Measurements from ENCODE around the gene HSD11B1.
"Not testable (repeated sequence)": the region's sequence is repeated elsewhere in the genome, so short reads cannot be mapped to it uniquely, and the experiment has no call there.

HSD11B1 gene

GRCh38 chr1:209674957-209675564 lies 29.6 kb upstream of the HSD11B1 start, which contains the start of gene G0S2:
Gene G0S2, plus strand, starts transcription at chr1:209675412. Its CDS starts 273 bp downstream, at chr1:209675685.
- peaks cover 55% of the 10 kb centered on the region for H3K27me3 Mint-ChIP-seq

GRCh38 chr1:209675565-209676154 lies 29.0 kb upstream of the HSD11B1 start:
- Mint-ChIP-seq H3K9me3 (no peaks in the 10 kb centered on the region), H3K36me3 (ENCODE audit: low read depth) (no peaks in the 10 kb centered on the region), H3K4me1 (ENCODE audit: low read depth) (peaks cover 63% of the 10 kb centered on the region), H3K27ac (peak overlapping the region; percentile 42), H3K27me3 (peaks cover 60% of the 10 kb centered on the region), H3K4me3 (peak overlapping the region; percentile 67)
- intact Hi-C loops (cut with micrococcal nuclease): no loop called here

More at GRCh38 chr1:209674957-209675564, 29.6 kb upstream of the HSD11B1 start, which contains the start of gene G0S2:
- Mint-ChIP-seq H3K4me1 (ENCODE audit: low read depth) (peaks cover 66% of the 10 kb centered on the region), H3K4me3 (peak within 1 kb of the TSS; percentile 67), H3K9me3 (no peaks in the 10 kb centered on the region), H3K36me3 (ENCODE audit: low read depth) (no peaks in the 10 kb centered on the region), H3K27ac (peak within 1 kb of the TSS; percentile 42)
- intact Hi-C loops (cut with micrococcal nuclease): loop anchor here (5.0 kb wide), 1 partner anchor 48 kb away; no protein-coding TSS in a partner anchor

- Mint-ChIP-seq H3K4me1 (ENCODE audit: low read depth) (peaks cover 45% of the 10 kb centered on the region), H3K9me3 (no peaks in the 10 kb centered on the region), H3K4me3 (no peak overlapping the region), H3K36me3 (ENCODE audit: low read depth) (no peaks in the 10 kb centered on the region), H3K27me3 (peaks cover 77% of the 10 kb centered on the region), H3K27ac (no peak overlapping the region)
- intact Hi-C loops (cut with micrococcal nuclease): no loop called here
These were observed 25.6 kb upstream of the HSD11B1 start for GRCh38 chr1:209678981-209679539.

GRCh38 chr1:209685821-209686220 lies 18.8 kb upstream of the HSD11B1 start:
- peaks cover 16% of the 10 kb centered on the region for H3K4me1 Mint-ChIP-seq (ENCODE audit: low read depth)
- no peaks in the 10 kb centered on the region for H3K36me3 Mint-ChIP-seq (ENCODE audit: low read depth)
- no peaks in the 10 kb centered on the region for H3K9me3 Mint-ChIP-seq
- no peak overlapping the region for H3K27ac Mint-ChIP-seq
- intact Hi-C loops (cut with micrococcal nuclease): no loop called here
- H3K4me3 Mint-ChIP-seq: no peak overlapping the region
- peaks cover 33% of the 10 kb centered on the region for H3K27me3 Mint-ChIP-seq

- peaks cover 16% of the 10 kb centered on the region for H3K4me1 Mint-ChIP-seq (ENCODE audit: low read depth)
- H3K4me3 Mint-ChIP-seq: no peak overlapping the region
- H3K27ac Mint-ChIP-seq: no peak overlapping the region
- no peaks in the 10 kb centered on the region for H3K9me3 Mint-ChIP-seq
- intact Hi-C loops (cut with micrococcal nuclease): no loop called here
- peaks cover 29% of the 10 kb centered on the region for H3K27me3 Mint-ChIP-seq
- no peaks in the 10 kb centered on the region for H3K36me3 Mint-ChIP-seq (ENCODE audit: low read depth)
These were observed 18.3 kb upstream of the HSD11B1 start for GRCh38 chr1:209686322-209686721.

- intact Hi-C loops (cut with micrococcal nuclease): no loop called here
- H3K27me3 Mint-ChIP-seq: peaks cover 17% of the 10 kb centered on the region
- H3K9me3 Mint-ChIP-seq: no peaks in the 10 kb centered on the region
- H3K4me3 Mint-ChIP-seq: no peak overlapping the region
- no peaks in the 10 kb centered on the region for H3K36me3 Mint-ChIP-seq (ENCODE audit: low read depth)
- peaks cover 34% of the 10 kb centered on the region for H3K4me1 Mint-ChIP-seq (ENCODE audit: low read depth)
- H3K27ac Mint-ChIP-seq: no peak overlapping the region
These were observed 15.9 kb upstream of the HSD11B1 start for GRCh38 chr1:209688746-209689234.

GRCh38 chr1:209689477-209689876 lies 15.2 kb upstream of the HSD11B1 start:
- H3K27me3 Mint-ChIP-seq: peaks cover 17% of the 10 kb centered on the region
- no peak overlapping the region for H3K27ac Mint-ChIP-seq
- H3K4me1 Mint-ChIP-seq (ENCODE audit: low read depth): peaks cover 41% of the 10 kb centered on the region
- H3K36me3 Mint-ChIP-seq (ENCODE audit: low read depth): no peaks in the 10 kb centered on the region
- no peaks in the 10 kb centered on the region for H3K9me3 Mint-ChIP-seq
- intact Hi-C loops (cut with micrococcal nuclease): no loop called here
- H3K4me3 Mint-ChIP-seq: no peak overlapping the region

- intact Hi-C loops (cut with micrococcal nuclease): loop anchor here (5.0 kb wide), 1 partner anchor 44 kb away; no protein-coding TSS in a partner anchor
- Mint-ChIP-seq H3K4me3 (no peak overlapping the region), H3K27me3 (peaks cover 8% of the 10 kb centered on the region), H3K27ac (no peak overlapping the region), H3K36me3 (ENCODE audit: low read depth) (no peaks in the 10 kb centered on the region), H3K4me1 (ENCODE audit: low read depth) (peaks cover 40% of the 10 kb centered on the region), H3K9me3 (no peaks in the 10 kb centered on the region)
These were observed 13.4 kb upstream of the HSD11B1 start for GRCh38 chr1:209691237-209691636.

DNA sequence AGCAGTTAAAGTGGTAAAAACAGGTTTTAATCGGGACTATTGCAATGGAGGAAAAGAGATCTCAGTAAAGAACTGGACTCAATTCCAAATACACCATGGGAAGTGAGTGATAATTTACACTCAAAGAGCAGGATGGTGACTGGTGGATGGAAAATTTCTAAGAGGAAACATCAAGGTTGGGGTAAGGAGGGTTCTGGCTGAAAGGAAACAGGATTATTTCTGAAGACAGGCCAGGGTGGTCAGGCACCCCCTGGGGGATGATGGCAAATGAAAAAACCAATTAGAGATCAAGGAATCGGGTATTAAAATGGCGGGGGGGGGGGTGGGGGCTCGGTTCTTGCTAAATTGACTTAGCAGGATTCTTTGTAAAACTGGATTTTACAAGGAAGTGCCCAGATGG lies 12.3 kb upstream of the HSD11B1 start:
- peak overlapping the region; percentile 44 for H3K27ac Mint-ChIP-seq
- no peak overlapping the region for H3K4me3 Mint-ChIP-seq
- intact Hi-C loops (cut with micrococcal nuclease): loop anchor here (5.0 kb wide), 1 partner anchor 45 kb away; no protein-coding TSS in a partner anchor
- H3K9me3 Mint-ChIP-seq: no peaks in the 10 kb centered on the region
- peaks cover 9% of the 10 kb centered on the region for H3K27me3 Mint-ChIP-seq
- H3K36me3 Mint-ChIP-seq (ENCODE audit: low read depth): no peaks in the 10 kb centered on the region
- H3K4me1 Mint-ChIP-seq (ENCODE audit: low read depth): peaks cover 46% of the 10 kb centered on the region

DNA sequence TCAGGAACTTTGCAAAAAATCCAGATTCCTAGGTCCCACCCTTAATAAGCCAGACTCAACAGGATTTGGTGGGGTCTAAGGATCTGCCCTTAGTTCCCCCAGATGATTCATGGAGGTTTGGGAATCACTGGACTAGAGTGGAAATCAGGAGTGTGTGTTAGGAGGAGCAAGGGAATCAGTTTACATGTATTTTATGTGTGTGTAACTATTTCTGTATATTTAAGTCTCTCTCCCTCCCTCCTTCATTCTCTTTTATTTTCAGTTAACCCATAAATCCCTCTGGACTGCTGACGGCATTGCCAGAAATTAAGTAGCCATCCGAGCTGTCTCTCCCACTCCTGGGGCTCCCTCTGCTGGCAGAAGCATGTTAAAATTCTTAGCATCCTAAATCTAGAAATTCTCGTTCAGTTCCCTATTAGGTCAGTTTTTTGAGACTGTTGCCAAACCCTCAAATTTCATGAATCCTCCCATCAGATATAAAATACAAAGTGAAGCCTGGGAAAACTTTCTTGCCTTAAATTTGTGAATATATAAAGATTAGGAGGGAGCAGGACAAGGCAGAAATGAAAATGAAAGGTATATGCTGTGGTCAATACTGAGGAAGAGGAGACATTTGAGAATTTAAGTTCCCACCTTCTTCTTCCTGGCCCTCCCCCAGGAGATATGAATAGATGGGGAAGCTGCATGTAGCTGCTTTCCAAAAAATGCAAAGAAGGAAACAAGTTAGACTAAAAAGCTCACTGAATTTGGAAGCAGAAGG lies 11.7 kb upstream of the HSD11B1 start:
- H3K36me3 Mint-ChIP-seq (ENCODE audit: low read depth): no peaks in the 10 kb centered on the region
- intact Hi-C loops (cut with micrococcal nuclease): loop anchor here (1.0 to 5.0 kb wide), 4 partner anchors 46 to 116 kb away; no protein-coding TSS in a partner anchor
- peak overlapping the region; percentile 44 for H3K27ac Mint-ChIP-seq
- H3K4me3 Mint-ChIP-seq: no peak overlapping the region
- peaks cover 48% of the 10 kb centered on the region for H3K4me1 Mint-ChIP-seq (ENCODE audit: low read depth)
- no peaks in the 10 kb centered on the region for H3K9me3 Mint-ChIP-seq
- H3K27me3 Mint-ChIP-seq: peaks cover 9% of the 10 kb centered on the region

DNA sequence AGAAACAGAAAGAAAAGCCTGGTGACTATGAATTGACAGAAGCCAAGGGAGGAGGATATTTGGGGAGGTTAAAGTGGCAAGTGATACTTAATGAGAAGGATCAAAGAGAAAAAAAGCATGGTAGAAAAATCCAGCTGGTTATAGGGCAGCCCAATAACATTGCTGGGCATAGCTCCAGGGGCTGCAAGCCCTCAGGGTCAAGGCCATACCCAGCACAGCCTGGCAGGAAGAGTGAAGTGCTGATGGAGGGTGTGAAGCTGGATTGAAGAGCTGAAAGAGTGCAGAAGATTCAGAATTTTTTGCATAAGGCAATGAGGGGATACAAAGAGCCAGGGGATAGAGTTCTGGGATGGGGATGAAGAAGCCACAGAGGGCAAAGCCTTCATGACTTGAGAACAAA lies 8.0 kb upstream of the HSD11B1 start:
- peaks cover 12% of the 10 kb centered on the region for H3K9me3 Mint-ChIP-seq
- H3K4me1 Mint-ChIP-seq (ENCODE audit: low read depth): peaks cover 82% of the 10 kb centered on the region
- H3K27me3 Mint-ChIP-seq: peaks cover 2% of the 10 kb centered on the region
- H3K4me3 Mint-ChIP-seq: no peak overlapping the region
- peaks cover 4% of the 10 kb centered on the region for H3K36me3 Mint-ChIP-seq (ENCODE audit: low read depth)
- intact Hi-C loops (cut with micrococcal nuclease): no loop called here
- no peak overlapping the region for H3K27ac Mint-ChIP-seq

- peaks cover 2% of the 10 kb centered on the region for H3K27me3 Mint-ChIP-seq
- no peak overlapping the region for H3K27ac Mint-ChIP-seq
- H3K36me3 Mint-ChIP-seq (ENCODE audit: low read depth): peaks cover 6% of the 10 kb centered on the region
- H3K4me1 Mint-ChIP-seq (ENCODE audit: low read depth): peaks cover 83% of the 10 kb centered on the region
- intact Hi-C loops (cut with micrococcal nuclease): no loop called here
- no peak overlapping the region for H3K4me3 Mint-ChIP-seq
- H3K9me3 Mint-ChIP-seq: peaks cover 15% of the 10 kb centered on the region
These were observed 7.5 kb upstream of the HSD11B1 start for GRCh38 chr1:209697126-209697525.

GRCh38 chr1:209700686-209701085 lies 4.0 kb upstream of the HSD11B1 start:
- H3K36me3 Mint-ChIP-seq (ENCODE audit: low read depth); H3K27me3 Mint-ChIP-seq; H3K4me3 Mint-ChIP-seq; intact Hi-C loops (cut with micrococcal nuclease); H3K27ac Mint-ChIP-seq: not testable (repeated sequence)
- H3K9me3 Mint-ChIP-seq: peaks cover 15% of the 10 kb centered on the region
- H3K4me1 Mint-ChIP-seq (ENCODE audit: low read depth): peaks cover 75% of the 10 kb centered on the region

DNA sequence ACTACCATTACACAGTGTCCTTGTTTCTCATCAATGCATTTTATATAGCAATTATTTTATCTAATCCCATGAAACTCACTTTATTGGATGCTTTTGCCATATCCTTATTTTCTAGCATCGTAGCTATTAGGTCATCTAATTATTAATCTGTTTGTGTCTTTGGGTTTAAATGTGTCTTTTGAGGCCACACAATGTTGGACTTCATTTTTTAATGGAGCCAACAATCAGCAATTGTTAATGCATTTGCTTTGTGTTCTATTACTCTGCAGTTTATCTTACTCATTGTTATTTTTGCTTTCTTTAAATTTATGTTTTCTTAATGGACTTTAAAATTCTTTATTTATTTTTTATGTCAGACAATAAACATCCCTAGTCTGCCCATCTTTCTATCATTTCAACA lies 1.8 kb upstream of the HSD11B1 start:
- Mint-ChIP-seq H3K9me3 (peaks cover 15% of the 10 kb centered on the region), H3K27ac (no peak overlapping the region), H3K4me1 (ENCODE audit: low read depth) (peaks cover 83% of the 10 kb centered on the region), H3K36me3 (ENCODE audit: low read depth) (peaks cover 22% of the 10 kb centered on the region), H3K4me3 (no peak overlapping the region), H3K27me3 (no peaks in the 10 kb centered on the region)
- intact Hi-C loops (cut with micrococcal nuclease): no loop called here
